GM12878 (cell line): ENCODE measurements around the gene MAFB. TPM values are rescaled to one million over a fixed set of nuclear protein-coding genes. Genes with fewer than 3 reads are reported as not detected.

Source experiments
- ATAC-seq: fragments of 200-7000 bp; cut with Tn5 transposase; 3 replicates; pipeline ENCODE4 v1.9.1; 2020; ENCODE audit warnings: mild to moderate bottlenecking, moderate library complexity
- BruUV-seq: library from RNA; stranded (reverse); fragments of 400-500 nt; replicated peaks from 2 replicates; lab custom pipeline; 2021; lab: Mats Ljungman, UMichigan
- CTCF ChIA-PET: fragments of 300-600 bp; sonication (Branson Sonifier 250); formaldehyde crosslinking; extraction: SDS; loops from one replicate; lab custom pipeline; 2021; ENCODE audit warnings: inconsistent platforms; lab: Yijun Ruan, JAX
- POLR2A ChIA-PET: fragments of 350-600 bp; formaldehyde crosslinking; extraction: SDS; loops from one replicate; lab custom pipeline; 2021; ENCODE audit warnings: inconsistent platforms; lab: Charles Lee
- RAD21 ChIA-PET: fragments of 300-600 bp; sonication (Branson Sonifier 250); formaldehyde crosslinking; loops from one replicate; lab custom pipeline; 2023; ENCODE audit warnings: antibody characterized with exemption; ENCODE audit not compliant: unreplicated experiment; lab: Charles Lee
- SMC1A ChIA-PET: fragments of 300-600 bp; sonication (Branson Sonifier 250); formaldehyde crosslinking; loops from one replicate; lab custom pipeline; 2023; ENCODE audit not compliant: unreplicated experiment, uncharacterized antibody; lab: Charles Lee
- DNase-seq: peaks from one replicate; pipeline ENCODE4 v3.0.0-alpha.2; 2011; ENCODE audit warnings: low read depth, low spot score
- FAIRE-seq: peaks from 3 replicates; lab custom pipeline; 2011; peaks lifted over from hg19 to GRCh38; lab: Jason Lieb, UNC
- H2AFZ ChIP-seq: 2 replicates; pipeline ENCODE4 v1.6.0; 2011; ENCODE audit warnings: low read depth, low read length, control low read depth; ENCODE audit not compliant: control insufficient read depth
- H3K27ac ChIP-seq: 2 replicates; pipeline ENCODE4 v1.5.1; 2011; ENCODE audit warnings: control low read depth; ENCODE audit not compliant: control insufficient read depth, insufficient read depth
- H3K27me3 ChIP-seq, 2 experiments: replicated peaks in 1 of 2; 2 replicates each; pipeline versions ENCODE4 v1.6.0 to v1.6.1; 2011; ENCODE audit warnings: low read length in 1 of 2; ENCODE audit not compliant: control insufficient read depth in 2 of 2, insufficient read depth in 2 of 2
- H3K36me3 ChIP-seq, 2 experiments: 2 replicates each; pipeline ENCODE4 v1.5.1; 2011; ENCODE audit warnings: low read length in 1 of 2; ENCODE audit not compliant: control insufficient read depth in 2 of 2, insufficient read depth in 2 of 2
- H3K4me1 ChIP-seq: 2 replicates; pipeline ENCODE4 v1.6.1; 2011; ENCODE audit warnings: mild to moderate bottlenecking, low read length, moderate library complexity, mixed read lengths; ENCODE audit not compliant: control insufficient read depth, insufficient read depth
- H3K4me2 ChIP-seq: 2 replicates; pipeline ENCODE4 v1.6.0; 2011; ENCODE audit warnings: control low read depth; ENCODE audit not compliant: control insufficient read depth, insufficient read depth
- H3K4me3 ChIP-seq: fragments of 200-600 bp; sonication (generic); 2 replicates; pipeline ENCODE4 v1.5.1; 2016
- H3K79me2 ChIP-seq: 2 replicates; pipeline ENCODE4 v1.6.0; 2011; ENCODE audit warnings: low read length; ENCODE audit not compliant: control insufficient read depth, insufficient read depth
- H3K9ac ChIP-seq: 2 replicates; pipeline ENCODE4 v1.8.0; 2011; ENCODE audit warnings: low read length, control low read depth, mixed read lengths; ENCODE audit not compliant: control insufficient read depth, insufficient read depth
- H3K9me3 ChIP-seq: replicated peaks from 3 replicates; pipeline ENCODE4 v1.5.1; 2011; ENCODE audit warnings: mild to moderate bottlenecking, low read length; ENCODE audit not compliant: control insufficient read depth, insufficient read depth
- H4K20me1 ChIP-seq: 2 replicates; pipeline ENCODE4 v1.6.0; 2011; ENCODE audit not compliant: control insufficient read depth, insufficient read depth
- CBX3 ChIP-seq: fragments of 200-600 bp; sonication (generic); IDR thresholded peaks from 2 replicates; pipeline ENCODE4 v1.6.1; 2016; ENCODE audit warnings: low read depth, borderline replicate concordance
- DPF2 ChIP-seq: fragments of 450-650 bp; IDR thresholded peaks from 2 replicates; pipeline ENCODE4 v1.6.1; 2017; ENCODE audit warnings: mild to moderate bottlenecking
- FOS ChIP-seq: IDR thresholded peaks from 3 replicates; pipeline ENCODE4 v1.6.1; 2011; ENCODE audit warnings: borderline replicate concordance; ENCODE audit not compliant: insufficient read length; ENCODE audit errors: extremely low read depth
- HDGF ChIP-seq: fragments of 450-650 bp; IDR thresholded peaks from 2 replicates; pipeline ENCODE4 v1.6.1; 2016; ENCODE audit warnings: antibody characterized with exemption
- JUNB ChIP-seq: IDR thresholded peaks from 2 replicates; pipeline ENCODE4 v1.6.1; 2016; ENCODE audit warnings: antibody characterized with exemption, mild to moderate bottlenecking
- RBBP5 ChIP-seq: fragments of 200-600 bp; sonication (generic); conservative IDR thresholded peaks from 2 replicates; pipeline ENCODE4 v1.6.1; 2016
- RELA ChIP-seq: fragments of 450-650 bp; IDR thresholded peaks from 2 replicates; pipeline ENCODE4 v1.8.0; 2014; ENCODE audit warnings: borderline replicate concordance; ENCODE audit not compliant: partially characterized antibody
- SMARCA5 ChIP-seq: fragments of 450-650 bp; IDR thresholded peaks from 2 replicates; pipeline ENCODE4 v1.6.1; 2017; ENCODE audit warnings: mild to moderate bottlenecking
- SUPT20H ChIP-seq: IDR thresholded peaks from 2 replicates; pipeline ENCODE4 v1.6.1; 2011; ENCODE audit warnings: low read depth, mild to moderate bottlenecking, low read length, moderate library complexity, borderline replicate concordance; ENCODE audit not compliant: control insufficient read depth
- WGBS: methylation state at CpG from one replicate; pipeline ENCODE4 v1.1.6; 2016; ENCODE audit warnings: low lambda C conversion rate; ENCODE audit not compliant: insufficient replicate concordance, insufficient coverage; ENCODE audit errors: missing lambda C conversion rate; 5-methylcytosine and 5-hydroxymethylcytosine counted together
- in situ Hi-C: fragments of 300-500 bp; cut with MboI; formaldehyde crosslinking; loops from 9 replicates; pipeline ENCODE4 v1.14.3; 2018; ENCODE audit warnings: mixed read lengths
- intact Hi-C: fragments of 100-400 bp; cut with micrococcal nuclease; formaldehyde crosslinking; loops from one replicate; pipeline ENCODE4 v1.14.2; 2022; ENCODE audit not compliant: unreplicated experiment
- polyA plus RNA-seq, 11 experiments: library from polyadenylated mRNA; depleted of rRNA in 4 of 11; unstranded in 6 of 11; stranded (reverse) in 5 of 11; fragments of >200 nt; fragmentation: Nextera tagmentation in 4 of 11; fragmentation: Illumina TruSeq in 1 of 11; extraction: Ambion mirVana in 4 of 11; extraction: Trizol in 1 of 11; gene quantifications; 1 replicate in 1 of 11; 2 replicates in 10 of 11; pipeline versions ENCODE4 v1.2.1 to v1.2.3, GENCODE V29; 2011 to 2016; ENCODE audit warnings: inconsistent platforms in 2 of 11, missing spikeins in 2 of 11, low read depth in 1 of 11
- total RNA-seq, 4 experiments: library from RNA; depleted of rRNA in 3 of 4; stranded (reverse); fragments of >200 nt in 3 of 4; fragmentation: Illumina TruSeq in 1 of 4; extraction: Trizol in 1 of 4; gene quantifications; 2 replicates each; pipeline versions ENCODE4 v1.2.1 to v1.2.3, GENCODE V29; 2013 to 2021
- TF ChIP-seq, protein P1 (sequence below): fragments of 450-650 bp; formaldehyde crosslinking; IDR thresholded peaks from 2 replicates; pipeline ENCODE4 v1.4.0; 2022; ENCODE audit warnings: mild to moderate bottlenecking, moderate library complexity

The MAFB gene
- total and polyA plus RNA-seq, 10 of the 15 experiments (the other 5 are each of a cell fraction or from before 2014, with no cell fraction given), result 0.01 to 0.08 (median 0.01) TPM; not detected in 7

DNA sequence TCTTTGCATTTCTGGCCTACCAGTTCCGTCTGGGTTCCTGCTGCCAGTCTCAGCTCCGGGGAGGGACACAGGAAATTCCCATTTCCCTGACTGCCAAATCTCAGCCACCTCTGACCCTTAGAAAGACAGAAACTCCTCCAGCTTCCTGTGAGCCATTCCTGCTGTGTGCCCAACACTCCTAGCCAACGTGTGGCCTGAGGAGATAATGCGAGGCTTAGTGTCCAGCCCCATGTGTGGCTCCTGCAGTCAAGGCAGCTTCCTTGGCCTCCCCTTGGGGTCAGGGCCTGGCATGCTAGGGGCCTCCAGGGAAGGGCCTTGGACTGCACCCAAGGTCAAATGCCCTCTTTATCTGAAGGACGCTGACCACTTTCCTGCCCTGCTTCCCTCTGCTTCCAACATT lies 45.1 kb downstream of the MAFB start:
- H4K20me1 ChIP-seq, result no peaks in the 10 kb centered on the region
- no peak for DNase-seq
- no peak overlapping the region for H2AFZ ChIP-seq
- in situ Hi-C loops, result no loop called here
- H3K27me3 ChIP-seq, result peaks cover 1% of the 10 kb centered on the region in 2 experiments; a peak in 2 of 4 replicates
- POLR2A ChIA-PET, result no interaction called here
- no peak overlapping the region for H3K4me2 ChIP-seq
- CTCF ChIA-PET, result no interaction called here
- 19% methylated on average over 5 of the region's 5 CpGs for WGBS
- TF ChIP-seq RELA (no peak), CBX3 (no peak), RBBP5 (no peak), HDGF (no peak), SUPT20H (no peak), DPF2 (no peak), JUNB (no peak), SMARCA5 (no peak), FOS (no peak)
- TF ChIP-seq, protein P1, sequence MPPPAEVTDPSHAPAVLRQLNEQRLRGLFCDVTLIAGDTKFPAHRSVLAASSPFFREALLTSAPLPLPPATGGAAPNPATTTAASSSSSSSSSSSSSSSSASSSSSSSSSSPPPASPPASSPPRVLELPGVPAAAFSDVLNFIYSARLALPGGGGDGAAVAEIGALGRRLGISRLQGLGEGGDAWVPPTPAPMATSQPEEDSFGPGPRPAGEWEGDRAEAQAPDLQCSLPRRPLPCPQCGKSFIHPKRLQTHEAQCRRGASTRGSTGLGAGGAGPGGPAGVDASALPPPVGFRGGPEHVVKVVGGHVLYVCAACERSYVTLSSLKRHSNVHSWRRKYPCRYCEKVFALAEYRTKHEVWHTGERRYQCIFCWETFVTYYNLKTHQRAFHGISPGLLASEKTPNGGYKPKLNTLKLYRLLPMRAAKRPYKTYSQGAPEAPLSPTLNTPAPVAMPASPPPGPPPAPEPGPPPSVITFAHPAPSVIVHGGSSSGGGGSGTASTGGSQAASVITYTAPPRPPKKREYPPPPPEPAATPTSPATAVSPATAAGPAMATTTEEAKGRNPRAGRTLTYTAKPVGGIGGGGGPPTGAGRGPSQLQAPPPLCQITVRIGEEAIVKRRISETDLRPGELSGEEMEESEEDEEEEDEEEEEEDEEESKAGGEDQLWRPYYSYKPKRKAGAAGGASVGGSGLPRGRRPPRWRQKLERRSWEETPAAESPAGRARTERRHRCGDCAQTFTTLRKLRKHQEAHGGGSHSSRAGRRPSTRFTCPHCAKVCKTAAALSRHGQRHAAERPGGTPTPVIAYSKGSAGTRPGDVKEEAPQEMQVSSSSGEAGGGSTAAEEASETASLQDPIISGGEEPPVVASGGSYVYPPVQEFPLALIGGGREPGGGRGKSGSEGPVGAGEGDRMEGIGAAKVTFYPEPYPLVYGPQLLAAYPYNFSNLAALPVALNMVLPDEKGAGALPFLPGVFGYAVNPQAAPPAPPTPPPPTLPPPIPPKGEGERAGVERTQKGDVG, result no peak
- RAD21 ChIA-PET, result no interaction called here
- BruUV-seq, result no TSS peak
- no peak overlapping the region for H3K9ac ChIP-seq
- no peak overlapping the region for H3K4me3 ChIP-seq
- FAIRE-seq, result no peak
- SMC1A ChIA-PET, result no interaction called here
- intact Hi-C loops, result no loop called here
- no peak overlapping the region for H3K27ac ChIP-seq
- no peaks in the 10 kb centered on the region for H3K9me3 ChIP-seq
- H3K4me1 ChIP-seq, result no peaks in the 10 kb centered on the region
- no peak for ATAC-seq
- H3K79me2 ChIP-seq, result no peaks in the 10 kb centered on the region
- no peaks in the 10 kb centered on the region for H3K36me3 ChIP-seq
